HG02623 (cell line): Measurements from ENCODE around the gene NSMCE1.
"Not testable (repeated sequence)": the region's sequence is repeated elsewhere in the genome, so short reads cannot be mapped to it uniquely, and the experiment has no call there.

ENCODE experiments used
- ATAC-seq: cut with Tn5 transposase; IDR thresholded peaks from one replicate; pipeline ENCODE4 v1.9.1; 2021; ENCODE audit warnings: moderate library complexity; ENCODE audit not compliant: unreplicated experiment

Gene NSMCE1

DNA sequence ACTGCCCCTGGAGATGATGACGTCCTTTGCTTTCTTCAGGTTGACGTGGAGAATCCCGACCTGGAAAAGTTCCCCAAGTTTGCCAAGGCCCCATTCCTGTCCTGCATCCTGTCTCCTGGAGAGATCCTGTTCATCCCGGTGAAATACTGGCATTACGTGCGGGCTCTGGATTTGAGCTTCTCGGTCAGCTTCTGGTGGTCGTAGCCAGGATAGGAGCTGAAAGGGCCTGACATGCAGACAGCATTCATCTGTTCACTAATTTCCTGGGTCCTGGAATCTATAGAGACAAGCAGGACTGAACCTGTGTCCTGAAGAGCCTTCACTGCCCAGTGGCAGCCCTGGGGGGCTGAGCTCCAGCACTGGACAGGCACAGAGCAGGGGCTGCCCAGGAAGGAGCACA is 48.0 kb downstream of the NSMCE1 start:
- ATAC-seq: no peak

DNA sequence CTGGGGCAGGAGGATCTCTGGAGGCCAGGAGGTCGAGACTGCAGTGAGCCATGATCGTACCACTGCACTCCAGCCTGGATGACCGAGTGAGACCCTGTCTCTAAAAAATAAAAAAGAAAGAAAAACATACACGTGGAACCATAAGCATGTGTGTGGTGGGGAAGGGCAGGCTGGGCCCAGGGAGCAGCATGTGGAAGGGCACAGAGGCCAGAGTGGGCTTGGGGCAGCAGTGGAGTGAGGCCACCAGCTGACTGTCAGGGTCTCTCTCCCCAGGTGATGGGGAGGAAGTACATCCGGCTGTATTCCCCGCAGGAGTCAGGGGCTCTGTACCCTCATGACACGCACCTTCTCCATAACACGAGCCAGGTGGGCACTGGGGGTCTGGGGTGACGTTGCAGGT is 48.5 kb downstream of the NSMCE1 start:
- ATAC-seq: no peak

DNA sequence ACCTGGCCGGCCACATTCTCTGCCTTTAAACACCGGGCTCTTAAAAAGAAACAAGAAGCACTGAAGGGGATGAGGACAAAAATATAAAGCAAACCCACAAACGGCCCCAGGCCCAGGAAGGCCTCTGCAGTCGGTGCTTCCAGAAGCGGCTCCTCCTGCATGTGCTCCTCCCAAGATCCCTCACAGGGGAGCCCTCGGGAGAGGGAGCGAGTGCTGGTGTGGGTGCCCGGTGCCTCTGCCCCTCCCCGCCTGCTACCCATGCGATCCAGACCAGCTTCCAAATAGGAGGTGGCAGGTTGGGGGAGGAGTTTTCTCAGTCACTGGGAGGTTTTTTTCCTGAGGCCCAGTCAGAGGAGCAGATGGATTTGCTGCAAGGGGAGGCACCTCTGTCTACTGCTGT is 49.4 kb downstream of the NSMCE1 start:
- ATAC-seq: no peak

DNA sequence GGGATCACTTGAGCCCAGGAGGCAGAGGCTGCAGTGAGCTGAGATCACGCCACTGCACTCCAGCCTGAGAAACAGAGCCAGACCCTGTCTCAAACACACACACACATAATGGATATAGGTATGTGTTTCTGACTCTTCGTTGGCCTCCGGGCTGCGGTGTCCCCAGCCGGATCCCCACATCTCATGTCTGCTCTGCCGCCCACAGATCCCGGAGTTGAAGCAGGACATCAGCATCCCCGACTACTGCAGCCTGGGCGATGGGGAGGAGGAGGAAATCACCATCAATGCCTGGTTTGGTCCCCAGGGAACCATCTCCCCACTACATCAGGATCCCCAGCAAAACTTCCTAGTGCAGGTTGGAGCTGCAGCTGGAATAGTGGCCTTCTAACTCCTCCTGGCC is 49.8 kb downstream of the NSMCE1 start:
- ATAC-seq: no peak

DNA sequence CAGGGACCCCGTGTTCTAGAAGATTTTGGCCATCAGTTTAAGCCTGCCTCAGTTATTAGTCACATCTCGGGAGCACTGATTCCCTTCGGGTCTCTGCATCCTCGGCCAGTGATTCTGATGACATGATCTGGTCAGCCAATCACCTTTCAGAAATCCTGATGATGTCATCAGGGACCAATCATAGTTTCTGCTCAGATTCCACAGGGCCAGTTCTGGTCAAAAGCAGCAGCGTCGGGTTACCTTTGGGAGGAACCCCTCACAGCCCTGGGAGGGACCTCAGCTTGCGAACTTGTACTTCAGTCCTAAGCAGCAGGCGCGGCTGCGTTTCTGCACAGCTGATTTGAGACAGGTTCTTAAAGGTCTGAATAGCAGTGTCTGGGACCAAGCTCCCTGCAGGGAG is 51.3 kb downstream of the NSMCE1 start:
- ATAC-seq: no peak

DNA sequence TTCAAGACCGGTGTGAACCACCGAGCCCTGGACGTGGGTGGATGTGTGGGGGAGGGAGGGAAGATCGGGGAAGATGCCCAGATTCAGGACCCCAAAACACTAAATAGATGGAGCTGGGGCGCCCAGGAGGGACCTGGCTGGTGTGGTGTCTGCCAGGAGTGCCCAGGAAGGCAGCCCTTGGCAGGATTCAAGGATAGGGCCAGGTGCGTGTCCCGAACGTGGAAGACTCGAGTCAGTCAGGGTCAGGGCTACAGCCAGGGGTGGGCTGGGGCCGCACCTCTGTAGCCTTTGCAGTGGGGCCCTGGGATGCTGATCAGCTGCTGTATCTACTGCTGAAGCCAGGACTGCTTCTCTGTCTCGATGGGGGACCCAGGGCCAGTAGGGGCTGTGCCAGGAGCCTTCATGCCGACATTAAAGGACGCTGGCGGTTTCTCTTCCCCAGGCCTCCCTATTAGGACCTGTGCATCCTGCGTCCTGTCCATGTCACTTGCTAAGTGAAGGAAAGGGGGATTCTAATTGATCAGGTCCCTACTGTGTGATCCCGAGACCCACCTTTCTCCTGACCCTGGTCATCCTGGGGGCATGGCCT is 52.2 kb downstream of the NSMCE1 start:
- no peak for ATAC-seq

DNA sequence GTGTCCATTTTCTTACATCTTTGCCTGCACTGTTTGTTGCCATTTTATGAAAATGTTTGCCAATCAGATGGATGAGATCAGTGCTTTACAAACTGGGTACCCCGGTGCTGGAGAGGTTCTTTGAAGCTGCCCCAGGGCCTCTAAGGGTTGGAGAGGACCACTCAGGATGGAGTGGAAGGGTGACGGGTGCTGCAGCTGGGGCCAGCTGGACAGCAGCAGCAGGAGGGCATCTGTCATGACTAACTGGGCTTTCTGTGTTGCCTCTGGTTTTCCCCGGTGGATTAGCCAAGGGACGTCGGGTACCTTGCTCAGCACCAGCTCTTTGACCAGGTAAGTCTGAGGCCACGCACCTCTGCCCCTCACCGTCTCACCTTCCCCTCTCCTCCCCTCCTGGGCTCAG is 52.9 kb downstream of the NSMCE1 start:
- no peak for ATAC-seq

DNA sequence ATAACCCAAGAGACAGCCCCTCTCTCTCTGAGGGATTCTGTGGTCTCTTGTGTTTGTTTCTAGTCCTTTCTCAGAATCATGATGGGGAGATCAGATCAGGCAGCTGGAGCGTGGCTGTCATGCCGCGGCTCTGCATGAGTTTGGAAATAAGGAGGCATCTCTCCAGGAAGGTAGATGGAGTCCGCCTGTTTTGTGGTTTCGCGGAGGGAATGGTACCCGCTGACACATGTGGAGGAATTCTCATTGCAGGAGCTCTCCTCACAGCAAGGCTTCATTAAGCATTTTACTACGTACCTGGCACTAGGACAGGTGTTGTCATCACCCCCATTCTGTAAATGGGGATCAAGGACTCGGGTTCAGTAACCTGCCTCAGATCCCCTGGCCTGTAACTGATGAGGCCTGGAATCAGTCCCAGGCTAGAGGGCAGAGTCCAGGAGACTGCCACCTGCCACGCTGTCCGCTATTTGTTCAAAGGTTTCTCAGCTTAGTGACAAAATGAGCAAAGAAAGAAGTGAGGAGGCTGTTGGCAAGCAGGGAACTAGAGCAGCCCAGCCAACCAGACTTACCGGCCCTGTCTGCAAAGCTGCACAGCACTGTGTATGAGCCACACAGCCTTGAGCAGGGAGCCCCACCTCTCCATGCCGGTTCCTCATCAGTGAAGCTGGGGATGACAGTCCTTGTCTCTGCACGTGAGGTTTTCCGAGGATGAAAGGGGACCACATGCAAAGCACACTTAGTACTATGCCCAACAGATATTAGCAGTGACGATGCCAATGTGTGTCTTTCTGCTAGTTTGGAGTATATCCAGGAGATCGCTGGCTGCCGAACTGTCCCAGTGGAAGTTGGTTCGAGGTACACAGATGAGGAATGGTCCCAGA is 54.2 kb downstream of the NSMCE1 start:
- ATAC-seq: no peak

DNA sequence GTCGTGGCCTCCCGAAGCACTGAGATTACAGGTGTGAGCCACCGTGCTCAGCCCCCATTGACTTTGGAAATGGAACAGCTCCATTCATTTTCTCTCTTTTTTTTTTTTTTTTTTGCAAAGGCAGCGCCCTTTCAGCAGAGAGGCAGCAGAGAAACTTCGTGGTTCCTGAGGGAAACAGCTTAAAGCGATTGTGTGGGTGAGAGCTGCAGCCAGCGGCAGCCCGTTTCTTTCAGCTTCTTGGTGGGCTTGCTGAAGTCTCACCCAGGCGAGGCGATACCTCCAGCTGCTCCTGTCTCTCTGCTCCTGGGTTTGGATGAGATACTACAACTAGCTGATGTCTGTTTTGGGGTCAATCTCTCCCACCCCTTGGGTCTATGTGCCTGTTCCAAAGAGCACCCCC is 57.5 kb downstream of the NSMCE1 start:
- no peak for ATAC-seq

DNA sequence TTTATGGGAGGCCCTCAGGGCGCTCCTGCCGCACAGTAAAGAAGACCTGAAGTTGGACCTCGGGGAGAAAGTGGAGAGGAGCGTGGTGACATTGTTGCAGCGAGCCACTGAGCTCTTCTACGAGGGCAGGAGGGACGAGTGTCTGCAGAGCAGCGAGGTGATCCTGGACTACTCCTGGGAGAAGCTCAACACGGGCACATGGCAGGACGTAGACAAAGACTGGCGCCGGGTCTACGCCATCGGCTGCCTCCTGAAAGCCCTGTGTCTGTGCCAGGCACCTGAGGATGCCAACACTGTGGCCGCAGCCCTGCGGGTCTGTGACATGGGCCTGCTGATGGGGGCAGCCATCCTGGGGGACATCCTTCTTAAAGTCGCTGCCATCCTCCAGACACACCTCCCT is 58.4 kb downstream of the NSMCE1 start:
- no peak for ATAC-seq

DNA sequence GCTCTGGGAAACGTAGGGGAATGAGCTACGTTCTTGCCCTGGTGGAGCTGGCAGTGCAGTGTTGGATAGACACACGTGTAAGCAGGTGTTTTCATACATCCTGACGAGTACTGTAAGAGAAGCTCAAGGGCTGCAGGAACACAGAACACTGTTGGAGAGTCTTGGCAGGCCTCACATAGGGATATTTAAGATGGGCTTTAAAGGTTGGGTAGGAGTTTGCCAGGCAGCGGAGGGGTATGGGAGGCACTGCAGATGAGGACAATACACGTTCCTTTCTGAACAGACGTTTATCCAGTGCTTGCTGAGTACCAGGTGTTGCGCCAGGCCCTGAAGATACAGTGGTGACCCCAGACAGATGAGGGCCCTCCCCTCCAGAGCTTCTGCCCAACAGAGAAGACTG is 59.0 kb downstream of the NSMCE1 start:
- no peak for ATAC-seq

DNA sequence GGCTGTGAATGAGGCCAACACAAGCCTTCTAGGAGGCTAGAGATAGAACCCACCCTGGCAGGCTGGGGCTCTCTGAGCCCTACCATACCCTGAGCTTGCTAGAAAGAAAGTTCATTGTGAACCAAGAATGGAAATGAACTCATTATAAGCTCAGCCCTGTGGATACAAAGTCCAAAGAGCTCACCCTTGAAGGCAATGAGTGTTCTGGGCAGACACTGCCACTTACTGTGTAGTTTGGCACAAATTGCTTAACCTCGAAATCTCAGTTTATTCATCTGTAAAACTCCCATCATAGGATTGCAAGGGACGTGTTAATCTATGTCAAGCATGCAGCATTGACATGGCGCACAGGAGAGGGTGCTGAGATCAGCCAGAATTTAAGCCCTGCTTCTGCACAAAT is 59.8 kb downstream of the NSMCE1 start:
- ATAC-seq: no peak

DNA sequence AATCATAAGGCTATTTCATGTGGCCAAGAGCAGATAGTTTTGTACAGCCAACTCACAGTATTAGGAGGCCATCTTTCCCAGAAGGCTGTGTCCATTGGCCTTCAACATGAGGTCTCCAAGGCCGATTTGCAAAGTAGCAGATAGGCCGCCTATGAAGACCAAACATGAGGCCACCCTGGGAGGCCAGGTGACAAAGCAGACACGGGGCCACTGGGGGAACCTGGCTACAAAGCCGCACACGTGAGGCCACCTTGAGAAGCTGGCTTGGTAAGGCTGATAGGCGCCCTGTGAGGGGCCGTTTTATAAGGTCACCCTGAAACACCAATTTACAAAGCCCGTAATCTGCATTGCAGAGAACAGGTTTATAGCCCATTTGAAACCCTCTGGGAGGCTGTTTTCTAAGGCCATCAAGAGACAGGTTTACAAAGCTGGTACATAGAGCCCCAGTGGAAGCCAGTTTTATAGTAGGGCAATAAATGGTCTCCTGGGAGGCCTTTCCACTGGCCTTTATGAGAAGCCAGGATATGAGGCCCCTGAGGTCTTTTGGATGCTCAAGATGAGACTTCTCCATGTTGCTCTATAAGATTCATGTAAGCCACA is 60.4 kb downstream of the NSMCE1 start:
- ATAC-seq: no peak

DNA sequence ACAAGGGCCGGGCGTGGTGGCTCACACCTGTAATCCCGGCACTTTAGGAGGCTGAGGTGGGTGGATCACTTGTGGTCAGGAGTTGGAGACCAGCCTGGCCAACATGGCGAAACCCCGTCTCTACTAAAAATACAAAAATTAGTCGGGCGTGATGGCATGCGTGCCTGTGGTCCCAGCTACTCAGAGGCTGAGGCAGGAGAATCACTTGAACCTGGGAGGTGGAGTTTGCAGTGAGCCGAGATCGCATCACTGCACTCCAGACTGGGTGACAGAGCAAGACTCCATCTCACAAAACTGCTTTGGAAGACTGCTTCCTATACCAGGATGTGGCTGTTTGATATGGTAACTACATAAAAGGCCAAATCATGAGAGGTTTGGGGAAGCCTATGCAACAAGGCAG is 61.5 kb downstream of the NSMCE1 start:
- not testable (repeated sequence) for ATAC-seq

DNA sequence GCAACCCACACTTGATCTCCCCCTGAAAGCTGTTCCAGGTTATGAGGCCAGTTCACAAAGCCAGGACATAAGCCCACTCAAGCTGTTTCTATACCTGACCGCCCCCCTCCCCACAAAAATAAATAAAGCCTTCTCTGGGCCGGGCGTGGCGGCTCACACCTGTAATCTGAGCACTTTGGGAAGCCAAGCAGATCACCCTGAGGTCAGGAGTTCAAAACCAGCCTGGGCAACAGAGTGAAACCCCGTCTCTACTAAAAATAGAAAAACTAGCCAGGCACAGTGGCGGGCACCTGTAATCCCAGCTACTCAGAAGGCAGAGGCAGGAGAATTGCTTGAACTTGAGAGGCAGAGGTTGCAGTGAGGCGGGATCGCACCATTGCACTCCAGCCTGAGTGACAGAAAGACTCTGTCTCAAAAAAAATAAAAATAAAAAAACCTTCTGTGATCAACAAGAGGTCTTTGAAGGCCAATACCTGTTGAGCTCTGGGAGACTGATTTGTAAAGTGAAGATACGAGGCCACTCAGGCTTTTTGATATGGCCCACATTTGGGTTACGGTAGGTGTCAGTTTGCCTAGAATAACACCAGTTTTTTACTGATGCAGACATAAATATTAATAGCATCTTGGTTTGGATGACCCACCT is 63.0 kb downstream of the NSMCE1 start:
- ATAC-seq: no peak

DNA sequence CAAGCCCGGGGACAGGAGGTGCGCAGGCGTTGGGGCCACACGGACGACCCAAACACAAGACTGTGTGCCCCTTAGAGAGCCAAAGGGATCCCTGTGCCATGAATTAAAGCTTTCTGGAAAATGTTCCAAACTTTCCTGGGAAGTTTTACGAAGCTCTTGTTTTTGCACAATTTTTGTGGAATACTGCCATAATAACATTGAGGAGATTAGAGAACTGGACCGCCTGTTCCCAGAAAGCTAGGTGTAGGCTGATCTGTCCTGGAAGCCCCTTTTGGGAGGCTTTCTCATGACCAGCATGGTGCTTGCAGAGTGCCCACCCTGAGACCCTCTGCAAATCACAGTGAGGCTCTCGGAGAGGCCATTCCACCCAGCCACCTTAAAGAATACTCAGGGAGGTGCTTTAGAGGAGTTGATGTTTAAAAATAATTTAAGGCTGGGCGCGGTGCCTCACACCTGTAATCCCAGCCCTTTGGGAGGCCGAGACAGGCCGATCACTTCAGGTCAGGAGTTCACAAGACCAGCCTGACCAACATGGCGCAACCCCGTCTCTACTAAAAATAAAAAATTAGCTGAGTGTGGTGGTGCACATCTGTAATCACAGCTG is 64.2 kb downstream of the NSMCE1 start:
- no peak for ATAC-seq

DNA sequence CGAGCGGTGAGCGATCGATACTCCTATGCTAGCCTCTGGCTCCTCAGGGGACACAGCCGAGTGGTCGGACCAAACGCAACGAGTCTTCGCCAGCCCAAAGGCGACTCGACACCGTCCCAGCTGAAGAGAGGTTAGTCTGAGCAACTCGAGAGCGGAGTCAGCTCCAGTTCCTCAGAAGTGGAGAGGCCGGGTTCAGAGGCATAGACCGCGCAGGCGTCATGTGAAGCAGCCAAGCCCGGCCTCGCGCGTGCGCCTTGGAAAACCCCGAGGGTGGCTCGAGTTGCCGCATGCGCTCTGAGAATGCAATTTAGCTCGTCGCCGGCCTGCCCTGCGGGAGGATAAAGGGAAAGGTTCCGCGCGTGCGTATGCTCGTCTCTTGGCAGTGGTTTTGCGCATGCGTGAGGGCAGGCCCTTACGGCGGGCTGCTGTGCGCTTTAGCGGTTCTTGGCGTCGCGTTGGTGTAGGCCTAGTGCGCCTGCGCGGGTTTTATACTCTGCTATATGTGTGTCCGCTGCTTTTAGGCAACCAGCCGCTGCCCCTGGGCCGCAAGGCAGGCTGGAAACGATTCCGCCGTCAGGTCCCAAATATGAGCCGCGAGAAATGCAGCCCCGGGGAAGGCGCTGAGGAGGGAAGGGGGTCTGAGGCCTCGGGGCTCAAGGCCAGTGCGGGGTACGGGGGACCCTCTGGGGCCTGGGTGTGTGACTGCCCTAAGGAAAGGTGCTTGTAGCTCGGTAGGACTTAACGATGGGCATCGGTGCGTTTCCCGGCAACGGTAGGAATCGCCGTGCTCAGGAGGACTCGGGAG is 64.9 kb downstream of the NSMCE1 start, which contains the start of gene KDM8:
Gene KDM8, plus strand, starts transcription at position 20 of the 805 bp plus-strand sequence. CDS start 6,598 bp downstream, outside the sequence.
- peak; percentile 87 for ATAC-seq

DNA sequence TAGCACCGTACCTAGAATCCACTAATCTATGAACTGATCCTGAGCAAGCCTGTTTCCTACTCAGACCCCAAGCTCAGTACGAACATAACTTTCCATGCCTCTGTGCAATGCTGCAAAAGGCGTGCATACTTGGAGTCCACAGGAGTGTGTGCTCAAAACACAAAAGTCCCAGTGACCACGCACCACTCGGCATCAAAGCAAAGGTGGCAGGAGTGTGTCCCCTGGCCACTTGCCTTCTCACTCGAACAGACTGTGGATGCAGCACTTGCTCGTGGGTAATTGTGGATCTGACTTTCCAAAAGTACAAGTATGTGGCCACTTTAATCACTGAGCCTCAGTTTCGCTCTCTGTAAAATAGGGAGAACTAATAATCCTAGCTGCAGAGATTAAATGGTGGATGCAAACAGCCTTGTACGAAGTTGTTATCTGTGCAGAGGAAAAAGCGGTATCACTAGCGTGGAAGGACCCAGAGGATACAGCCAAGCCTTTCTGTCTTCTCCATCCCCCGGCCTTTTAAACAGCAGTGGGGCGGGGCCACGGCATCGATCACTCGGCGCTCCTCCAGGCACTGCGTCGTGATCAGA is 65.6 kb downstream of the NSMCE1 start:
- ATAC-seq: peak; percentile 57

DNA sequence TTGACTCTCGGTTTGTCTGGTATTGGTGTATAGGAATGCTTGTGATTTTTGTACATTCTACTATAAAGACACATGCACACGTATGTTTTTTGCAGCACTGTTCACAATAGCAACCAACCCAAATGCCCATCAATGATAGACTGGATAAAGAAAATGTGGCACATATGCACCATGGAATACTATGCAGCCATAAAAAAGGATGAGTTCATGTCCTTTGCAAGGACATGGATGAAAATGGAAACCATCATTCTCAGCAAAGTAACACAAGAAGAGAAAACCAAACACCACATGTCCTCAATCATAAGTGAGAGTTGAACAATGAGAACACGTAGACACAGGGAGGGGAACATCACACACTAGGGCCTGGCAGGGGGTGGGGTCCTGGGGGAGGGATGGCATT is 67.7 kb downstream of the NSMCE1 start:
- not testable (repeated sequence) for ATAC-seq

DNA sequence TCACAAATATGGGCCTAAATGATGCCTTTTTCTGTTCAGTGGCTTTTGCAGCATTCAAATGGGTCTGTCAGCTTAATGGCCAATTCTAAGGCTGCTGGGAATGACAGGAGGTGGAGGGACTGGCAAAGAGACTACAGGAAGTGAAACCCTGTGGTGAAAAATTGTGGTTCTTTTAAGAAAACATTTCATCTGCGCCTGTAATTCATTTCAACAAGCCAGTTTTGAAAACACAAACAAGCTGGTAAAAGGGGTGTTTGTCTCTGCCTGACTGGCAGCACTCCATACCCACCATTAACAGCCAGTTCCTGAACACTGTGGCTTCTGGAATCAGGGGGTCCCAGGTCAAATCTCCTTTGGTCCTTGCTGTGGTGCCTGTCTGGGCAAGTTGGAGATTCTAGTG is 68.8 kb downstream of the NSMCE1 start:
- ATAC-seq: no peak
